HepG2 (cell line): ENCODE results near the gene CDC42EP3.

Experiments used
- EZH2 ChIP-seq: conservative IDR thresholded peaks from 2 replicates; pipeline ENCODE4 v1.6.1; 2012; ENCODE audit warnings: mild to moderate bottlenecking, low read depth, low read length, moderate library complexity
- MTA3 ChIP-seq: sonication (generic); formaldehyde crosslinking; IDR thresholded peaks from 2 replicates; pipeline ENCODE4 v1.4.0; 2020; ENCODE audit warnings: missing genetic modification reagents
- RXRA ChIP-seq: sonication (generic); formaldehyde crosslinking; IDR thresholded peaks from 2 replicates; pipeline ENCODE4 v1.5.1; 2020; ENCODE audit warnings: missing genetic modification reagents
- TBP ChIP-seq: sonication (generic); formaldehyde crosslinking; IDR thresholded peaks from 2 replicates; pipeline ENCODE4 v1.5.0; 2020; ENCODE audit warnings: missing genetic modification reagents
- ZSCAN21 ChIP-seq: sonication (generic); formaldehyde crosslinking; IDR thresholded peaks from 2 replicates; pipeline ENCODE4 v1.8.0; 2022; ENCODE audit warnings: mild to moderate bottlenecking, missing genetic modification reagents, moderate library complexity, borderline replicate concordance
- TF ChIP-seq, protein P1 (sequence below): sonication (generic); formaldehyde crosslinking; IDR thresholded peaks from 2 replicates; pipeline ENCODE4 v1.5.0; 2020; ENCODE audit warnings: mild to moderate bottlenecking, missing genetic modification reagents, moderate library complexity

DNA sequence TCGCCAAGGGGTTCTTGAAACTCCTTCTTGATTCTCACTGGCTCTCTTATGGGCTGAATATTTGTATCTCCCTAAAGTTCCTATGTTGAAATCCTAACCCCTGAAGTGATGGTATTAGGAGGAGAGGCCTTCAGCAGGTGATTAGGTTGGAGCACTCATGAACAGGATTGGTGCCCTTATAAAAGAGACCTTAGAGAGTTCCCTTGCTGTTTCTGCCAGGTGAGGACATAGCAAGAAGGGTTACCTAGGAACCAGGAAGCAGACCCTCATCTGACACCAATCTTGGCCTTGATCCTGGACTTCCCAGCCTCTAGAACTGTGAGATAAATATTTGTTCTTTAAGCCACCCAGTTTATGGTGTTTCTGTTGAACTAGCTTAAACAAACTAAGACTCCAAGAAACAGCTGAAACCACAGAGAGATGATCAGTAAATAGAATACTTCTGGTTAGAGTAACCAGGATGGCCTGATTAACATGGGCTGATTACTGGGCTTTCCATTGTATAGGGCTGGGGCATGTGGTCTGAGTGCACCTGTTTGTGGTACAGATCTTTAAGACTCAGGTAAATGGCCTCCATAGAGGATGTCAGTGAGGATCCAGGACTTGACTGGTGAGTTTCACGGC, 7.7 kb upstream of the CDC42EP3 start:
- TF ChIP-seq, protein P1, sequence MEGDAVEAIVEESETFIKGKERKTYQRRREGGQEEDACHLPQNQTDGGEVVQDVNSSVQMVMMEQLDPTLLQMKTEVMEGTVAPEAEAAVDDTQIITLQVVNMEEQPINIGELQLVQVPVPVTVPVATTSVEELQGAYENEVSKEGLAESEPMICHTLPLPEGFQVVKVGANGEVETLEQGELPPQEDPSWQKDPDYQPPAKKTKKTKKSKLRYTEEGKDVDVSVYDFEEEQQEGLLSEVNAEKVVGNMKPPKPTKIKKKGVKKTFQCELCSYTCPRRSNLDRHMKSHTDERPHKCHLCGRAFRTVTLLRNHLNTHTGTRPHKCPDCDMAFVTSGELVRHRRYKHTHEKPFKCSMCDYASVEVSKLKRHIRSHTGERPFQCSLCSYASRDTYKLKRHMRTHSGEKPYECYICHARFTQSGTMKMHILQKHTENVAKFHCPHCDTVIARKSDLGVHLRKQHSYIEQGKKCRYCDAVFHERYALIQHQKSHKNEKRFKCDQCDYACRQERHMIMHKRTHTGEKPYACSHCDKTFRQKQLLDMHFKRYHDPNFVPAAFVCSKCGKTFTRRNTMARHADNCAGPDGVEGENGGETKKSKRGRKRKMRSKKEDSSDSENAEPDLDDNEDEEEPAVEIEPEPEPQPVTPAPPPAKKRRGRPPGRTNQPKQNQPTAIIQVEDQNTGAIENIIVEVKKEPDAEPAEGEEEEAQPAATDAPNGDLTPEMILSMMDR = no peak
- TF ChIP-seq RXRA (CRISPR knock-in tag) (no peak), EZH2 (no peak), MTA3 (CRISPR knock-in tag) (no peak), ZSCAN21 (CRISPR knock-in tag) (no peak), TBP (CRISPR knock-in tag) (no peak)
